A549 (cell line): ENCODE data around the gene SLC5A10.

Source experiments
- CHD4 ChIP-seq: fragments of 200-600 bp; sonication (generic); IDR thresholded peaks from 2 replicates; pipeline ENCODE4 v1.6.1; 2016; ENCODE audit warnings: antibody characterized with exemption, mild to moderate bottlenecking, borderline replicate concordance
- CTCF ChIP-seq: fragments of >200 bp; sonication (Bioruptor Twin); formaldehyde crosslinking; IDR thresholded peaks from 3 replicates; pipeline ENCODE4 v1.5.1; 2016
- EP300 ChIP-seq, 2 experiments: fragments of >200 bp; sonication (Bioruptor Twin); formaldehyde crosslinking; IDR thresholded peaks; 2 replicates in 1 of 2; 3 replicates in 1 of 2; pipeline ENCODE4 v1.6.1; 2016 to 2017
- KDM5A ChIP-seq: fragments of 200-600 bp; sonication (generic); IDR thresholded peaks from 2 replicates; pipeline ENCODE4 v1.6.1; 2016; ENCODE audit warnings: antibody characterized with exemption, mild to moderate bottlenecking
- POLR2A ChIP-seq: IDR thresholded peaks from 2 replicates; pipeline ENCODE4 v1.6.1; 2012; ENCODE audit warnings: mild to moderate bottlenecking, low read length
- TF ChIP-seq, protein P1 (sequence below): IDR thresholded peaks from 2 replicates; pipeline ENCODE4 v1.6.1; 2012
- TF ChIP-seq, protein P2 (sequence below): fragments of 200-600 bp; sonication (generic); IDR thresholded peaks from 2 replicates; pipeline ENCODE4 v1.6.1; 2016; ENCODE audit warnings: antibody characterized with exemption, mild to moderate bottlenecking, moderate library complexity

GRCh38 chr17:18951941-18952842 lies at the start of gene SLC5A10:
- TF ChIP-seq, protein P1, sequence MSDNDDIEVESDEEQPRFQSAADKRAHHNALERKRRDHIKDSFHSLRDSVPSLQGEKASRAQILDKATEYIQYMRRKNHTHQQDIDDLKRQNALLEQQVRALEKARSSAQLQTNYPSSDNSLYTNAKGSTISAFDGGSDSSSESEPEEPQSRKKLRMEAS: no peak
- TF ChIP-seq CTCF (no peak; the same call in 2 of the 3 replicates), POLR2A (no peak), CHD4 (no peak), KDM5A (no peak), EP300 (IDR thresholded peaks at IDR 0.05) (no peak)
- TF ChIP-seq, protein P2, sequence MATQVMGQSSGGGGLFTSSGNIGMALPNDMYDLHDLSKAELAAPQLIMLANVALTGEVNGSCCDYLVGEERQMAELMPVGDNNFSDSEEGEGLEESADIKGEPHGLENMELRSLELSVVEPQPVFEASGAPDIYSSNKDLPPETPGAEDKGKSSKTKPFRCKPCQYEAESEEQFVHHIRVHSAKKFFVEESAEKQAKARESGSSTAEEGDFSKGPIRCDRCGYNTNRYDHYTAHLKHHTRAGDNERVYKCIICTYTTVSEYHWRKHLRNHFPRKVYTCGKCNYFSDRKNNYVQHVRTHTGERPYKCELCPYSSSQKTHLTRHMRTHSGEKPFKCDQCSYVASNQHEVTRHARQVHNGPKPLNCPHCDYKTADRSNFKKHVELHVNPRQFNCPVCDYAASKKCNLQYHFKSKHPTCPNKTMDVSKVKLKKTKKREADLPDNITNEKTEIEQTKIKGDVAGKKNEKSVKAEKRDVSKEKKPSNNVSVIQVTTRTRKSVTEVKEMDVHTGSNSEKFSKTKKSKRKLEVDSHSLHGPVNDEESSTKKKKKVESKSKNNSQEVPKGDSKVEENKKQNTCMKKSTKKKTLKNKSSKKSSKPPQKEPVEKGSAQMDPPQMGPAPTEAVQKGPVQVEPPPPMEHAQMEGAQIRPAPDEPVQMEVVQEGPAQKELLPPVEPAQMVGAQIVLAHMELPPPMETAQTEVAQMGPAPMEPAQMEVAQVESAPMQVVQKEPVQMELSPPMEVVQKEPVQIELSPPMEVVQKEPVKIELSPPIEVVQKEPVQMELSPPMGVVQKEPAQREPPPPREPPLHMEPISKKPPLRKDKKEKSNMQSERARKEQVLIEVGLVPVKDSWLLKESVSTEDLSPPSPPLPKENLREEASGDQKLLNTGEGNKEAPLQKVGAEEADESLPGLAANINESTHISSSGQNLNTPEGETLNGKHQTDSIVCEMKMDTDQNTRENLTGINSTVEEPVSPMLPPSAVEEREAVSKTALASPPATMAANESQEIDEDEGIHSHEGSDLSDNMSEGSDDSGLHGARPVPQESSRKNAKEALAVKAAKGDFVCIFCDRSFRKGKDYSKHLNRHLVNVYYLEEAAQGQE: no peak
